Measurements from ENCODE around the gene EPS8L3. TPM values are rescaled to one million over a fixed set of nuclear protein-coding genes. Genes with fewer than 3 reads are reported as not detected.

Gene EPS8L3
- total RNA-seq, 1 experiment from 2014 or later = not detected

GRCh38 chr1:109776911-109777310, 13.2 kb upstream of the EPS8L3 start:
- ChIA-PET CTCF (interaction anchor here (0.6 to 3.7 kb wide), 10 partner anchors 13 to 208 kb away, joined by 3 to 53 read pairs (median 5); partner anchors contain the start of genes AHCYL1 and GSTM4), POLR2A (interaction anchor here (0.7 to 0.9 kb wide), 2 partner anchors 203 to 208 kb away, joined by 3 to 4 read pairs; partner anchors contain the start of gene AHCYL1)
- H3K9me3 ChIP-seq (ENCODE audit: control insufficient read depth, insufficient read depth, low read depth, low read length) = no peaks in the 10 kb centered on the region
- ATAC-seq (peak; percentile 91), DNase-seq (ENCODE audit: low read depth, low spot score) (peak; percentile 62)
- in situ Hi-C loops (cut with HindIII; ENCODE audit: low pct_unique_long_range_greater_than_20kb, low sequenced_read_pairs) = no loop called here
- peaks cover 29% of the 10 kb centered on the region for H3K4me1 ChIP-seq (ENCODE audit: control insufficient read depth, insufficient read depth, low read length)
- no peak overlapping the region for H3K4me3 ChIP-seq (ENCODE audit: low read depth in 2 of 2, low read length in 2 of 2)
- H3K36me3 ChIP-seq (ENCODE audit: control insufficient read depth, insufficient read depth, low read length) = no peaks in the 10 kb centered on the region
- intact Hi-C loops (cut with micrococcal nuclease; ENCODE audit: unreplicated experiment) = loop anchor here (1.0 to 5.0 kb wide), 2 partner anchors 135 to 207 kb away; partner anchors contain the start of genes AHCYL1 and CSF1
- H3K27ac ChIP-seq (ENCODE audit: low read length) = peak overlapping the region; percentile 93
- peak; percentile 83 for TF ChIP-seq CTCF (IDR thresholded peaks at IDR 0.05)
- no peak for TF ChIP-seq TCF7L2 (IDR thresholded peaks at IDR 0.05; ENCODE audit: low read depth, low read length)
- H3K27me3 ChIP-seq (ENCODE audit: control insufficient read depth, insufficient read depth, low read length) = no peaks in the 10 kb centered on the region
- BruUV-seq (replicated peaks) = no TSS peak

GRCh38 chr1:109776206-109776835, 12.6 kb upstream of the EPS8L3 start:
- ATAC-seq (peak; percentile 22), DNase-seq (ENCODE audit: low read depth, low spot score) (no peak)
- Histone ChIP-seq H3K27ac (ENCODE audit: low read length) (peak overlapping the region; percentile 93), H3K9me3 (ENCODE audit: control insufficient read depth, insufficient read depth, low read depth, low read length) (no peaks in the 10 kb centered on the region), H3K4me1 (ENCODE audit: control insufficient read depth, insufficient read depth, low read length) (peaks cover 26% of the 10 kb centered on the region), H3K27me3 (ENCODE audit: control insufficient read depth, insufficient read depth, low read length) (no peaks in the 10 kb centered on the region), H3K4me3 (ENCODE audit: low read depth in 2 of 2, low read length in 2 of 2) (no peak overlapping the region), H3K36me3 (ENCODE audit: control insufficient read depth, insufficient read depth, low read length) (no peaks in the 10 kb centered on the region)
- TF ChIP-seq REST (IDR thresholded peaks at IDR 0.05; ENCODE audit: insufficient read depth in 1 of 2, low read depth in 2 of 2, low read length in 1 of 2) (no peak), CTCF (IDR thresholded peaks at IDR 0.05) (no peak), TCF7L2 (IDR thresholded peaks at IDR 0.05; ENCODE audit: low read depth, low read length) (no peak), SIN3A (IDR thresholded peaks at IDR 0.05; ENCODE audit: borderline replicate concordance, insufficient read depth, low read depth, low read length) (no peak), POLR2AphosphoS5 (IDR thresholded peaks at IDR 0.05; ENCODE audit: low read depth, low read length) (no peak)
- ChIA-PET POLR2A (interaction anchor here (0.7 to 0.9 kb wide), 2 partner anchors 204 to 208 kb away, joined by 3 to 4 read pairs; partner anchors contain the start of gene AHCYL1), CTCF (interaction anchor here (0.6 to 3.7 kb wide), 9 partner anchors 13 to 208 kb away, joined by 3 to 53 read pairs (median 6); partner anchors contain the start of genes AHCYL1 and GSTM4)
- BruUV-seq (replicated peaks) = no TSS peak
- intact Hi-C loops (cut with micrococcal nuclease; ENCODE audit: unreplicated experiment) (loop anchor here (1.0 to 5.0 kb wide), 2 partner anchors 136 to 208 kb away; partner anchors contain the start of genes AHCYL1 and CSF1), in situ Hi-C loops (cut with HindIII; ENCODE audit: low pct_unique_long_range_greater_than_20kb, low sequenced_read_pairs) (no loop called here)
